ENCODE measurements around the gene SLC12A8. TPM values are rescaled to one million over a fixed set of nuclear protein-coding genes. Genes with fewer than 3 reads are reported as not detected.

Gene SLC12A8
- total and polyA plus RNA-seq, 2 of the 13 experiments (the other 11 are each of a cell fraction or from before 2014, with no cell fraction given): 0.44 to 0.71 TPM

DNA sequence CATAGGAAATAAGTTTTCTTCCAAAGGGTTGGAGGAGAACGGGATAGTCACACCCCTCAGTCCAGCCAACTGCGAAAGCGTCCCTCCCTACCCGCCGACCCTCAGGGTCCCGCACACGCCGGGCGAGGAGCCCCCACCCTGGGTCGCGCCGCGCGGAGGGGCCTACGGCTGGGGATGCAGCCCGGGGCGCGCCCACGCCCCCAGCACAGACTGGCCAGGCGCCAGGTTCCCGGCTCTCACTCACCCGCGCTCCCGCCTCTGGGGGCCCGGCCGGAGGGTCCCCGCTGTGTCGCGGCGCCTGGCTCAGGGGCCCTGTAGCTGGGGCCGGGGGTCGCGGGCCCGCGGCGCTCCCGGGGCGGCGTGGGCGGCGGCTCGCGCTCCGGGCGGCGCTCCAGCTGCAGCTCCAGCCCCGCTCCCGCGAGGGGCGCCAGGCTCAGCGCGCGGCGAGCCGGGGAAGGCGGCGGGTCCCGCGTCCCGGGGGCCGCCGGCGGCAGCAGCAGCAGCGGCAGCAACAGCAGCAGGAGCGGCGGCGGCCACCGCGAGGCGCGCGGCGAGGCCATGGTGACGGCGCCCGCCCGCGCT lies 157.1 kb downstream of the SLC12A8 start:
- H3K4me3 ChIP-seq (replicated peaks in 1 of 3; ENCODE audit: insufficient read depth in 1 of 3, low read depth in 2 of 3, low read length in 3 of 3): peak overlapping the region; percentile 79 to 92 (median 82)
- intact Hi-C loops (cut with micrococcal nuclease; ENCODE audit: unreplicated experiment) (loop anchor here (10.0 kb wide), 1 partner anchor 99 kb away; no protein-coding TSS in a partner anchor), in situ Hi-C loops (cut with HindIII; ENCODE audit: extremely low pct_ligation_motif_present, low pct_unique_long_range_greater_than_20kb) (no loop called here)
- H3K27ac ChIP-seq (ENCODE audit: extremely low read length, insufficient read depth, low read length): peak overlapping the region; percentile 69
- ChIA-PET CTCF (ENCODE audit: low intra/inter-chr PET ratio, low total read pairs) (no interaction called here), POLR2A (no interaction called here)
- peaks cover 31% of the 10 kb centered on the region for H3K79me2 ChIP-seq (ENCODE audit: insufficient read depth, low read length)
- H3K9ac ChIP-seq (ENCODE audit: insufficient read depth, low read depth, low read length): peak overlapping the region; percentile 86
- no peak for DNase-seq (ENCODE audit: low spot score)
- H3K4me2 ChIP-seq (ENCODE audit: low read depth, low read length): peak overlapping the region; percentile 95
- H3K9me3 ChIP-seq (ENCODE audit: low read length): no peaks in the 10 kb centered on the region
- no TSS peak for BruUV-seq (replicated peaks)
- FAIRE-seq: no peak
- H3K27me3 ChIP-seq (ENCODE audit: control insufficient read depth in 1 of 2, insufficient read depth in 2 of 2, low read length in 2 of 2): peaks cover 0 to 25% of the 10 kb centered on the region in 2 experiments; a peak in 4 of 5 replicates
- peaks cover under 1 to 19% of the 10 kb centered on the region in 2 experiments; a peak in 4 of 5 replicates for H3K36me3 ChIP-seq (replicated peaks in 1 of 2; ENCODE audit: control insufficient read depth in 1 of 2, insufficient read depth in 2 of 2, low read length in 2 of 2)
- WGBS (ENCODE audit: low lambda C conversion rate): 1% methylated on average over 12 of the region's 78 CpGs
- H3K4me1 ChIP-seq (ENCODE audit: insufficient read depth, low read length): peaks cover 64% of the 10 kb centered on the region
- H4K20me1 ChIP-seq (ENCODE audit: insufficient read depth, low read length): peaks cover 18% of the 10 kb centered on the region
- no peak overlapping the region for H2AFZ ChIP-seq (ENCODE audit: low read length)
- ATAC-seq: peak; percentile 2; the same call in 1 of the 3 replicates
- peak; percentile 51; the same call in 1 of the 2 replicates for TF ChIP-seq ZFY (CRISPR knock-in tag; IDR thresholded peaks at IDR 0.05)
- peak; percentile 70 for TF ChIP-seq RBFOX2 (IDR thresholded peaks at IDR 0.05; ENCODE audit: low read depth, low read length)
- no peak for TF ChIP-seq E2F2 (CRISPR knock-in tag; IDR thresholded peaks at IDR 0.05; ENCODE audit: borderline replicate concordance)
- no peak for TF ChIP-seq FOXJ3 (CRISPR knock-in tag; IDR thresholded peaks at IDR 0.05; ENCODE audit: borderline replicate concordance)
- no peak for TF ChIP-seq HDAC6 (IDR thresholded peaks at IDR 0.05; ENCODE audit: low read depth, low read length)
- no peak for TF ChIP-seq PAXIP1 (CRISPR knock-in tag; conservative IDR thresholded peaks at IDR 0.05)
- no peak for TF ChIP-seq ZNF335 (CRISPR knock-in tag; IDR thresholded peaks at IDR 0.05)
- TF ChIP-seq UBTF (CRISPR knock-in tag; IDR thresholded peaks at IDR 0.05): peak; percentile 15; the same call in 1 of the 2 replicates
- TF ChIP-seq TFAP4 (IDR thresholded peaks at IDR 0.05; ENCODE audit: borderline replicate concordance, low read depth): no peak
- TF ChIP-seq, protein P1, sequence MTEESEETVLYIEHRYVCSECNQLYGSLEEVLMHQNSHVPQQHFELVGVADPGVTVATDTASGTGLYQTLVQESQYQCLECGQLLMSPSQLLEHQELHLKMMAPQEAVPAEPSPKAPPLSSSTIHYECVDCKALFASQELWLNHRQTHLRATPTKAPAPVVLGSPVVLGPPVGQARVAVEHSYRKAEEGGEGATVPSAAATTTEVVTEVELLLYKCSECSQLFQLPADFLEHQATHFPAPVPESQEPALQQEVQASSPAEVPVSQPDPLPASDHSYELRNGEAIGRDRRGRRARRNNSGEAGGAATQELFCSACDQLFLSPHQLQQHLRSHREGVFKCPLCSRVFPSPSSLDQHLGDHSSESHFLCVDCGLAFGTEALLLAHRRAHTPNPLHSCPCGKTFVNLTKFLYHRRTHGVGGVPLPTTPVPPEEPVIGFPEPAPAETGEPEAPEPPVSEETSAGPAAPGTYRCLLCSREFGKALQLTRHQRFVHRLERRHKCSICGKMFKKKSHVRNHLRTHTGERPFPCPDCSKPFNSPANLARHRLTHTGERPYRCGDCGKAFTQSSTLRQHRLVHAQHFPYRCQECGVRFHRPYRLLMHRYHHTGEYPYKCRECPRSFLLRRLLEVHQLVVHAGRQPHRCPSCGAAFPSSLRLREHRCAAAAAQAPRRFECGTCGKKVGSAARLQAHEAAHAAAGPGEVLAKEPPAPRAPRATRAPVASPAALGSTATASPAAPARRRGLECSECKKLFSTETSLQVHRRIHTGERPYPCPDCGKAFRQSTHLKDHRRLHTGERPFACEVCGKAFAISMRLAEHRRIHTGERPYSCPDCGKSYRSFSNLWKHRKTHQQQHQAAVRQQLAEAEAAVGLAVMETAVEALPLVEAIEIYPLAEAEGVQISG (CRISPR knock-in tag; IDR thresholded peaks at IDR 0.05): peak; percentile 43; the same call in 1 of the 2 replicates
- TF ChIP-seq SMARCE1 (IDR thresholded peaks at IDR 0.05; ENCODE audit: borderline replicate concordance): no peak
- TF ChIP-seq AGO2 (optimal IDR thresholded peaks at IDR 0.05; ENCODE audit: low read depth, low read length): peak; percentile 32
- no peak for TF ChIP-seq FOSL2 (CRISPR knock-in tag; IDR thresholded peaks at IDR 0.05)

All from HepG2 (cell line).